NCI-H146 treated with DMSO at 0.1 percent for 48 hours (cell line): ENCODE measurements around the gene GCN1.

Experiments used
- DNase-seq: peaks from one replicate; lab custom pipeline; 2025; ENCODE audit not compliant: unreplicated experiment; lab: John Stamatoyannopoulos, UW

The GCN1 gene

GRCh38 chr12:120230326-120230973 is 35.9 kb upstream of the GCN1 start:
- DNase-seq, result no peak

GRCh38 chr12:120229487-120230325 is 35.2 kb upstream of the GCN1 start:
- no peak for DNase-seq

GRCh38 chr12:120229071-120229486 is 34.6 kb upstream of the GCN1 start:
- no peak for DNase-seq

GRCh38 chr12:120228291-120229070 is 34.0 kb upstream of the GCN1 start:
- DNase-seq, result peak; percentile 64

GRCh38 chr12:120228041-120228290 is 33.5 kb upstream of the GCN1 start:
- no peak for DNase-seq

- DNase-seq, result no peak
Observed at GRCh38 chr12:120227233-120228040, 32.9 kb upstream of the GCN1 start.

GRCh38 chr12:120225852-120226640 is 31.5 kb upstream of the GCN1 start:
- DNase-seq, result peak; percentile 88

GRCh38 chr12:120225200-120225558 is 30.7 kb upstream of the GCN1 start:
- no peak for DNase-seq

GRCh38 chr12:120224304-120225199 is 30.0 kb upstream of the GCN1 start:
- no peak for DNase-seq

GRCh38 chr12:120223458-120224303 is 29.2 kb upstream of the GCN1 start:
- DNase-seq, result no peak

GRCh38 chr12:120222288-120222832 is 27.8 kb upstream of the GCN1 start:
- DNase-seq, result no peak

GRCh38 chr12:120221576-120221900 is 27.0 kb upstream of the GCN1 start:
- DNase-seq, result no peak

- DNase-seq, result no peak
Observed at GRCh38 chr12:120220838-120221575, 26.5 kb upstream of the GCN1 start.

GRCh38 chr12:120218680-120219606 is 24.4 kb upstream of the GCN1 start:
- no peak for DNase-seq

GRCh38 chr12:120216742-120217605 is 22.5 kb upstream of the GCN1 start:
- DNase-seq, result no peak
